DMS153 (cell line): ENCODE results near the gene KLF1.
"Not testable (repeated sequence)": the region's sequence is repeated elsewhere in the genome, so short reads cannot be mapped to it uniquely, and the experiment has no call there.

Experiments used
- DNase-seq: peaks from one replicate; lab custom pipeline; 2025; lab: John Stamatoyannopoulos, UW

The KLF1 gene

GRCh38 chr19:12867120-12868099 is 19.6 kb downstream of the KLF1 start:
- DNase-seq: peak; percentile 44

GRCh38 chr19:12866416-12867119 is 20.4 kb downstream of the KLF1 start:
- DNase-seq: no peak

- no peak for DNase-seq
These were observed 21.1 kb downstream of the KLF1 start for GRCh38 chr19:12865746-12866415.

GRCh38 chr19:12864721-12865715 is 22.0 kb downstream of the KLF1 start:
- peak; percentile 44 for DNase-seq

GRCh38 chr19:12864143-12864542 is 22.9 kb downstream of the KLF1 start:
- no peak for DNase-seq

GRCh38 chr19:12859546-12859945 is 27.5 kb downstream of the KLF1 start:
- no peak for DNase-seq

GRCh38 chr19:12858041-12858928 is 28.7 kb downstream of the KLF1 start:
- DNase-seq: no peak

- no peak for DNase-seq
These were observed 30.3 kb downstream of the KLF1 start for GRCh38 chr19:12856653-12857052.

- DNase-seq: peak; percentile 65
These were observed 39.6 kb downstream of the KLF1 start for GRCh38 chr19:12847159-12848139.

- not testable (repeated sequence) for DNase-seq
These were observed 40.4 kb downstream of the KLF1 start for GRCh38 chr19:12846613-12847012.

- no peak for DNase-seq
These were observed 42.8 kb downstream of the KLF1 start for GRCh38 chr19:12843999-12844732.

- no peak for DNase-seq
These were observed 43.7 kb downstream of the KLF1 start for GRCh38 chr19:12843328-12843727.

GRCh38 chr19:12842511-12842910 is 44.5 kb downstream of the KLF1 start:
- DNase-seq: no peak

GRCh38 chr19:12841094-12841493 is 45.9 kb downstream of the KLF1 start:
- peak; percentile 77 for DNase-seq

GRCh38 chr19:12840091-12841079 is 46.6 kb downstream of the KLF1 start:
- peak; percentile 93 for DNase-seq

GRCh38 chr19:12838886-12839756 is 47.9 kb downstream of the KLF1 start:
- DNase-seq: no peak
